Measurements from ENCODE around the gene SGMS1. TPM values are rescaled to one million over a fixed set of nuclear protein-coding genes. Genes with fewer than 3 reads are reported as not detected.

Gene SGMS1
- total and polyA plus RNA-seq, 2 donors (not counting 3 experiments of a cell fraction or from before 2014, with no cell fraction given), result 9.7 to 23.7 TPM

- no peak for FAIRE-seq
- Histone ChIP-seq H3K9me3 (replicated peaks; ENCODE audit: control insufficient read depth, insufficient read depth, low read length) (no peaks in the 10 kb centered on the region), H3K27ac (ENCODE audit: insufficient read depth, low read depth, low read length) (no peak overlapping the region), H3K79me2 (ENCODE audit: control insufficient read depth, insufficient read depth, low read length) (no peaks in the 10 kb centered on the region), H3K4me3 (replicated peaks in 1 of 3; ENCODE audit: insufficient read depth in 1 of 3, low read depth in 1 of 3, low read length in 3 of 3) (no peak overlapping the region), H4K20me1 (replicated peaks; ENCODE audit: control insufficient read depth, extremely low read depth, insufficient read depth, low read length) (no peaks in the 10 kb centered on the region), H3K9me1 (replicated peaks; ENCODE audit: control insufficient read depth, extremely low read depth, insufficient read depth, low read length) (no peaks in the 10 kb centered on the region), H3K9ac (replicated peaks; ENCODE audit: extremely low read depth, insufficient read depth, low read length) (no peak overlapping the region), H3K36me3 (ENCODE audit: control insufficient read depth in 2 of 2, extremely low read depth in 1 of 2, insufficient read depth in 2 of 2, low read length in 2 of 2) (no peaks in the 10 kb centered on the region), H3K4me2 (ENCODE audit: insufficient read depth, low read length) (no peak overlapping the region), H3K27me3 (ENCODE audit: control insufficient read depth in 2 of 2, insufficient read depth in 2 of 2, low read length in 2 of 2) (no peaks in the 10 kb centered on the region), H2AFZ (ENCODE audit: low read depth, low read length) (no peak overlapping the region), H3K4me1 (ENCODE audit: control insufficient read depth, extremely low read depth, insufficient read depth, low read length) (no peaks in the 10 kb centered on the region)
- TF ChIP-seq MYC (IDR thresholded peaks at IDR 0.05; ENCODE audit: low read depth, low read length) (no peak), FOS (IDR thresholded peaks at IDR 0.05; ENCODE audit: borderline replicate concordance, insufficient read depth, low read length) (no peak), POLR2A (IDR thresholded peaks at IDR 0.05; ENCODE audit: low read depth, low read length) (no peak), POLR2AphosphoS5 (IDR thresholded peaks at IDR 0.05; ENCODE audit: insufficient read depth, low read depth, low read length) (no peak), EZH2 (IDR thresholded peaks at IDR 0.05; ENCODE audit: borderline replicate concordance, low read depth, low read length, severe bottlenecking) (no peak), JUN (IDR thresholded peaks at IDR 0.05; ENCODE audit: borderline replicate concordance, insufficient read depth, insufficient read length, low read depth) (no peak), GATA2 (IDR thresholded peaks at IDR 0.05; ENCODE audit: insufficient read depth, insufficient read length, low read depth, low read length) (no peak), MAX (IDR thresholded peaks at IDR 0.05; ENCODE audit: insufficient read depth, insufficient read length) (no peak), CTCF (IDR thresholded peaks at IDR 0.05; ENCODE audit: extremely low read depth in 1 of 2, insufficient read depth in 1 of 2, low read depth in 1 of 2, low read length in 2 of 2) (no peak)
- POLR2A ChIA-PET, result no interaction called here
- no peak for DNase-seq (ENCODE audit: low read depth, low spot score)
- dilution Hi-C loops (cut with MboI; ENCODE audit: extremely low pct_ligation_motif_present, low sequenced_read_pairs) (no loop called here), intact Hi-C loops (cut with micrococcal nuclease) (no loop called here)
- CTCF ChIA-PET, result no interaction called here
- BruUV-seq (replicated peaks), result no TSS peak
Observed at GRCh38 chr10:50529660-50530059, 94.1 kb downstream of the SGMS1 start.

Measured in endothelial cell of umbilical vein (primary cell).